Panc1 (cell line): ENCODE measurements around the gene FAT1. TPM values are rescaled to one million over a fixed set of nuclear protein-coding genes. Genes with fewer than 3 reads are reported as not detected.

Experiments
- ATAC-seq: fragments of 200-7000 bp; cut with Tn5 transposase; 2 replicates; pipeline ENCODE4 v1.9.1; 2020; ENCODE audit warnings: mild to moderate bottlenecking, moderate library complexity
- BruUV-seq: library from RNA; stranded (reverse); fragments of 400-500 nt; replicated peaks from 2 replicates; lab custom pipeline; 2021; lab: Mats Ljungman, UMichigan
- CTCF ChIA-PET: fragments of 300-600 bp; sonication (Branson Sonifier 250); formaldehyde crosslinking; loops from one replicate; lab custom pipeline; 2022; ENCODE audit warnings: antibody characterized with exemption; lab: Charles Lee
- POLR2A ChIA-PET: fragments of 300-600 bp; sonication (Branson Sonifier 250); formaldehyde crosslinking; loops from one replicate; lab custom pipeline; 2022; ENCODE audit warnings: antibody characterized with exemption; lab: Charles Lee
- DNase-seq: peaks from one replicate; pipeline ENCODE4 v3.0.0-alpha.2; 2010; ENCODE audit warnings: low read depth, low spot score
- H3K27ac ChIP-seq: 2 replicates; pipeline ENCODE4 v1.5.1; 2011; ENCODE audit warnings: mild to moderate bottlenecking, low read length, inconsistent platforms
- H3K27me3 ChIP-seq: fragments of 200-500 bp; sonication (Bioruptor generic); 2 replicates; pipeline ENCODE4 v1.6.0; 2014; ENCODE audit warnings: low read length, inconsistent platforms; ENCODE audit not compliant: control insufficient read depth, insufficient read depth
- H3K36me3 ChIP-seq: fragments of 200-500 bp; sonication (Bioruptor generic); 2 replicates; pipeline ENCODE4 v1.5.1; 2014; ENCODE audit warnings: inconsistent platforms, mild to moderate bottlenecking, low read length, moderate library complexity; ENCODE audit not compliant: control insufficient read depth, insufficient read depth
- H3K4me1 ChIP-seq: 2 replicates; pipeline ENCODE4 v1.5.1; 2011; ENCODE audit warnings: inconsistent platforms, mild to moderate bottlenecking, low read length, moderate library complexity; ENCODE audit not compliant: control insufficient read depth, insufficient read depth
- H3K4me3 ChIP-seq, 2 experiments: 2 replicates each; pipeline ENCODE4 v1.5.1; 2011 to 2012; ENCODE audit warnings: low read depth in 2 of 2, low read length in 2 of 2, mild to moderate bottlenecking in 2 of 2, inconsistent platforms in 1 of 2, moderate library complexity in 1 of 2
- H3K9me3 ChIP-seq: fragments of 200-500 bp; sonication (Bioruptor generic); 2 replicates; pipeline ENCODE4 v1.5.1; 2014; ENCODE audit warnings: low read depth, mild to moderate bottlenecking, inconsistent platforms, low read length, moderate library complexity; ENCODE audit not compliant: control insufficient read depth, insufficient read depth
- POLR2AphosphoS5 ChIP-seq: IDR thresholded peaks from 2 replicates; pipeline ENCODE4 v1.6.1; 2012; ENCODE audit warnings: mild to moderate bottlenecking, low read depth, low read length, moderate library complexity
- SIN3A ChIP-seq: IDR thresholded peaks from 2 replicates; pipeline ENCODE4 v1.6.1; 2012; ENCODE audit warnings: low read depth, mild to moderate bottlenecking, low read length, moderate library complexity, borderline replicate concordance; ENCODE audit not compliant: insufficient read depth
- TCF7L2 ChIP-seq: IDR thresholded peaks from 2 replicates; pipeline ENCODE4 v1.6.1; 2011; ENCODE audit warnings: mild to moderate bottlenecking, low read depth, low read length, inconsistent platforms
- in situ Hi-C: cut with HindIII; loops from 2 replicates; pipeline ENCODE4 v1.10.0; 2016; ENCODE audit warnings: low sequenced_read_pairs, low pct_unique_long_range_greater_than_20kb
- intact Hi-C: fragments of 100-400 bp; cut with micrococcal nuclease; formaldehyde crosslinking; loops from one replicate; pipeline ENCODE4 v1.10.0; 2022; ENCODE audit not compliant: unreplicated experiment
- total RNA-seq: library from RNA; stranded (reverse); gene quantifications from one replicate; pipeline ENCODE4 v1.2.1, GENCODE V29; 2021; ENCODE audit not compliant: unreplicated experiment
- TF ChIP-seq, protein P1 (sequence below), 2 experiments: IDR thresholded peaks; 2 replicates each; pipeline ENCODE4 v1.6.1; 2011 to 2012; ENCODE audit warnings: low read depth in 2 of 2, control low read depth in 1 of 2, low read length in 1 of 2, mild to moderate bottlenecking in 1 of 2, moderate library complexity in 1 of 2; ENCODE audit not compliant: insufficient read depth in 1 of 2
- TF ChIP-seq, protein P2 (sequence below): fragments of 450-650 bp; IDR thresholded peaks from 2 replicates; pipeline ENCODE4 v1.5.1; 2017; ENCODE audit warnings: mild to moderate bottlenecking

Gene FAT1
- total RNA-seq, 1 experiment from 2014 or later, result 288 TPM

DNA sequence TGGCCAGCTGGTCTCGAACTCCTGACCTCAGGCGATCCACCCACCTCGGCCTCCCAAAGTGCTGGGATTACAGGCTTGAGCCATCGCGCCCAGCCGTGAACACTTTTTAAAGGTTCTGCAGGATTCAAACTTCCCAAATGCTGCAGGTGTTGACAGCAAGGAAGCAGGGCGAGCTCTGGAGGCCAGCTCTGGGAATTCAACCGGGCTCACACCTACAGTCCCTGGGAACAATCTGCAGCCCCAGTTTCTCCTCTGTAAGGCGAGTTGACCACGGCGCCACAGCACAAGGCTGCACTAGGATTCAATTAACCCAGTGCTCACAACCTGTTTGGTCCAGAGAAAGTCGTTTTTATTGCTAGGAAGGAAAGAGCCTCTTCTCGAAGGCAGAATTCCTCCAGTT, 169.9 kb downstream of the FAT1 start:
- POLR2A ChIA-PET, result no interaction called here
- intact Hi-C loops, result loop anchor here (2.0 kb wide), 1 partner anchor 257 kb away; no protein-coding TSS in a partner anchor

DNA sequence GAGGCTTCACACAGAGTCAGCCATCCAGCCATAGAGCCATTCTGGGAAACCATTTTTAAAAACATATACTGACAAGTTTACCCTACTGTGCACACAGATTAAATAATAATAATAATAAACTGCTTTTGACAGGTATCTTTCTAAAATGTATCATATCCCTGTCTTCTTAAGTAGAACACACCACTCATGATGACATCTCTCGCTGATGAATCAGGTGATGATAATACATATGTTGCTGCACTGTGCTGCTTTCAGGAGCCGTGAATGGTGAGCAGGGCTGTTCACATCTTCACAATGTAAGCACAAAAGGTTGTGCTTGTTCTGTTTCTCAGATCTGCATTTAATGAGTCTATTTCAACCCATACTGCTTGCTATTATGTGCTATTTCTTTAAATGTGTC, 171.8 kb downstream of the FAT1 start:
- CTCF ChIA-PET, result no interaction called here
- BruUV-seq, result no TSS peak
- ATAC-seq (no peak), DNase-seq (no peak)
- Histone ChIP-seq H3K27ac (no peak overlapping the region), H3K4me1 (no peaks in the 10 kb centered on the region), H3K9me3 (no peaks in the 10 kb centered on the region), H3K36me3 (no peaks in the 10 kb centered on the region), H3K4me3 (no peak overlapping the region), H3K27me3 (peaks cover 4% of the 10 kb centered on the region)
- TF ChIP-seq POLR2AphosphoS5 (no peak), TCF7L2 (no peak), SIN3A (no peak)
- TF ChIP-seq, protein P1, sequence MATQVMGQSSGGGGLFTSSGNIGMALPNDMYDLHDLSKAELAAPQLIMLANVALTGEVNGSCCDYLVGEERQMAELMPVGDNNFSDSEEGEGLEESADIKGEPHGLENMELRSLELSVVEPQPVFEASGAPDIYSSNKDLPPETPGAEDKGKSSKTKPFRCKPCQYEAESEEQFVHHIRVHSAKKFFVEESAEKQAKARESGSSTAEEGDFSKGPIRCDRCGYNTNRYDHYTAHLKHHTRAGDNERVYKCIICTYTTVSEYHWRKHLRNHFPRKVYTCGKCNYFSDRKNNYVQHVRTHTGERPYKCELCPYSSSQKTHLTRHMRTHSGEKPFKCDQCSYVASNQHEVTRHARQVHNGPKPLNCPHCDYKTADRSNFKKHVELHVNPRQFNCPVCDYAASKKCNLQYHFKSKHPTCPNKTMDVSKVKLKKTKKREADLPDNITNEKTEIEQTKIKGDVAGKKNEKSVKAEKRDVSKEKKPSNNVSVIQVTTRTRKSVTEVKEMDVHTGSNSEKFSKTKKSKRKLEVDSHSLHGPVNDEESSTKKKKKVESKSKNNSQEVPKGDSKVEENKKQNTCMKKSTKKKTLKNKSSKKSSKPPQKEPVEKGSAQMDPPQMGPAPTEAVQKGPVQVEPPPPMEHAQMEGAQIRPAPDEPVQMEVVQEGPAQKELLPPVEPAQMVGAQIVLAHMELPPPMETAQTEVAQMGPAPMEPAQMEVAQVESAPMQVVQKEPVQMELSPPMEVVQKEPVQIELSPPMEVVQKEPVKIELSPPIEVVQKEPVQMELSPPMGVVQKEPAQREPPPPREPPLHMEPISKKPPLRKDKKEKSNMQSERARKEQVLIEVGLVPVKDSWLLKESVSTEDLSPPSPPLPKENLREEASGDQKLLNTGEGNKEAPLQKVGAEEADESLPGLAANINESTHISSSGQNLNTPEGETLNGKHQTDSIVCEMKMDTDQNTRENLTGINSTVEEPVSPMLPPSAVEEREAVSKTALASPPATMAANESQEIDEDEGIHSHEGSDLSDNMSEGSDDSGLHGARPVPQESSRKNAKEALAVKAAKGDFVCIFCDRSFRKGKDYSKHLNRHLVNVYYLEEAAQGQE (IDR thresholded peaks at IDR 0.05; ENCODE audit: insufficient read depth in 1 of 2, low read depth in 2 of 2, low read length in 1 of 2), result no peak
- TF ChIP-seq, protein P2, sequence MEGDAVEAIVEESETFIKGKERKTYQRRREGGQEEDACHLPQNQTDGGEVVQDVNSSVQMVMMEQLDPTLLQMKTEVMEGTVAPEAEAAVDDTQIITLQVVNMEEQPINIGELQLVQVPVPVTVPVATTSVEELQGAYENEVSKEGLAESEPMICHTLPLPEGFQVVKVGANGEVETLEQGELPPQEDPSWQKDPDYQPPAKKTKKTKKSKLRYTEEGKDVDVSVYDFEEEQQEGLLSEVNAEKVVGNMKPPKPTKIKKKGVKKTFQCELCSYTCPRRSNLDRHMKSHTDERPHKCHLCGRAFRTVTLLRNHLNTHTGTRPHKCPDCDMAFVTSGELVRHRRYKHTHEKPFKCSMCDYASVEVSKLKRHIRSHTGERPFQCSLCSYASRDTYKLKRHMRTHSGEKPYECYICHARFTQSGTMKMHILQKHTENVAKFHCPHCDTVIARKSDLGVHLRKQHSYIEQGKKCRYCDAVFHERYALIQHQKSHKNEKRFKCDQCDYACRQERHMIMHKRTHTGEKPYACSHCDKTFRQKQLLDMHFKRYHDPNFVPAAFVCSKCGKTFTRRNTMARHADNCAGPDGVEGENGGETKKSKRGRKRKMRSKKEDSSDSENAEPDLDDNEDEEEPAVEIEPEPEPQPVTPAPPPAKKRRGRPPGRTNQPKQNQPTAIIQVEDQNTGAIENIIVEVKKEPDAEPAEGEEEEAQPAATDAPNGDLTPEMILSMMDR, result no peak
- POLR2A ChIA-PET, result no interaction called here
- in situ Hi-C loops, result no loop called here
- intact Hi-C loops, result no loop called here

More for the DNA sequence above, 169.9 kb downstream of the FAT1 start:
- CTCF ChIA-PET, result interaction anchor here (0.8 kb wide), 1 partner anchor 252 kb away, joined by 3 read pairs; no protein-coding TSS in a partner anchor
- no peak for TF ChIP-seq TCF7L2
- TF ChIP-seq SIN3A, result no peak
- TF ChIP-seq, protein P2, result no peak
- TF ChIP-seq POLR2AphosphoS5, result no peak
- TF ChIP-seq, protein P1 (IDR thresholded peaks at IDR 0.05; ENCODE audit: insufficient read depth in 1 of 2, low read depth in 2 of 2, low read length in 1 of 2), result no peak
- no peaks in the 10 kb centered on the region for H3K9me3 ChIP-seq
- H3K27me3 ChIP-seq, result peaks cover 4% of the 10 kb centered on the region
- no peak overlapping the region for H3K4me3 ChIP-seq
- BruUV-seq, result no TSS peak
- H3K27ac ChIP-seq, result no peak overlapping the region
- DNase-seq, result no peak
- in situ Hi-C loops, result no loop called here
- no peaks in the 10 kb centered on the region for H3K4me1 ChIP-seq
- no peaks in the 10 kb centered on the region for H3K36me3 ChIP-seq
- no peak for ATAC-seq
